ENCODE measurements around the gene ZBTB21. TPM values are rescaled to one million over a fixed set of nuclear protein-coding genes. Genes with fewer than 3 reads are reported as not detected.

ZBTB21 gene
- total RNA-seq, 2 experiments from 2014 or later, result 23.6 to 24.1 TPM

DNA sequence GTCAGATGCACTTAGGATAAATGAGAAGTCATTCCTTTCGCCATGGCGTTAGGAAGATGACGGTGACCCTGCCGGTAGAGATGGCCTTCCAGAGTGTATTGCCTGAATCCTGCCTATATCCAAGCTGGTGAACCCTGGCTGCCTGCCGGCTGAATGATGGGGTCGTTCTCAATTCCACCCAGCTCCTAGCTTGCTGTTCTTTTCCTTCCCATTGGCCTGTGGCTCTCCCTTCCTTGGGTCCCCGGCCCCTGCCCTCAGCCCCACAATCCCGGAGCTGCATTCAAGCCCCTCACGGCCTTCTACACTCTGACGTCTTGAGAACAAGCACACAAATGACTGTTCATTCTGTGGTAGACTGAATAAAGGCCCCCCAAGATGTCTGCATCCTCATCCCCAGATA is 28.2 kb upstream of the ZBTB21 start:
- DNase-seq, result no peak
- H3K9me3 Mint-ChIP-seq, result no peaks in the 10 kb centered on the region
- intact Hi-C loops (cut with micrococcal nuclease), result no loop called here
- H3K4me1 Mint-ChIP-seq (ENCODE audit: low read depth), result no peaks in the 10 kb centered on the region
- no peaks in the 10 kb centered on the region for H3K27me3 Mint-ChIP-seq
- ChIA-PET POLR2A (no interaction called here), CTCF (no interaction called here)
- no peak overlapping the region for H3K4me3 Mint-ChIP-seq
- H3K36me3 Mint-ChIP-seq, result no peaks in the 10 kb centered on the region
- H3K27ac Mint-ChIP-seq, result no peak overlapping the region

DNA sequence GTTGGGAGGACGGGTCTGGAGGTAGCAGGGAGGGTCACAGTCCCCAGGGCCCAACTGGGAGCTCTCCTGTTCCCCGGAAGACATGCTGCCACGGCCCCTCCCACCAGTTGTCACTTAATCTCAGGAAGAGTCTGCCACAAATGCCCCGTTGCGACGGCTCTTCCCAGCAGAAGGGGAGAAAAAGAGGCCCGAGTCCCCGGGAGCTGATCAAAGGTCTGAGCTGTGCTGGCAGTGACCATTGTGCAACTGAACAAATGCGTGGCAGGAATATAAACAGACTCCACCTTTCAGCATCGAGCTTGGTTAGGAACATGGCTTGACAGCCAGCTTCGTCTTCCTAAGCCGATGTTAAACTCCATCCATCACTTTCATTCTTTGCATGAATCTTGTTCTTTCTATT is 27.8 kb upstream of the ZBTB21 start:
- intact Hi-C loops (cut with micrococcal nuclease), result no loop called here
- ChIA-PET POLR2A (no interaction called here), CTCF (no interaction called here)
- Mint-ChIP-seq H3K9me3 (no peaks in the 10 kb centered on the region), H3K27ac (no peak overlapping the region), H3K36me3 (no peaks in the 10 kb centered on the region), H3K4me3 (no peak overlapping the region), H3K4me1 (ENCODE audit: low read depth) (no peaks in the 10 kb centered on the region), H3K27me3 (no peaks in the 10 kb centered on the region)
- DNase-seq, result no peak

DNA sequence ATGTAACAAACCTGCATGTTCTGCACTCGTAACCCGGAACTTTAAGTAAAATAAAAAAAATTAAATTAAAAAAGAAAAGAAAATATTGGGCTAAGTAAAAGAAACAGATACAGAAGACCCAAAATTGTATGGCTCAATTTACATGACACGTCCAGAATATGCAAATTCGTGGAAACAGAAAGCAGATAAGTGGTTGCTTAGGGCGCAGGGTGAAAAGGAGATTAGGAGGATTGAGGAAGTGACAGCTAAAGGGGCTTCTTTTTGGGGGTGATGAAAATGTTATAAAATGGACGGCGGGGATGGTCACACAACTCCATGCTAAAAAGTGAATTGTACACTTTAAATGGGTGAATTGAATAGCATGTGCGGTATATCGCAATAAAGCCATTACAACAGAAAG is 27.4 kb upstream of the ZBTB21 start:
- no peak for DNase-seq
- no peaks in the 10 kb centered on the region for H3K4me1 Mint-ChIP-seq (ENCODE audit: low read depth)
- no peak overlapping the region for H3K4me3 Mint-ChIP-seq
- H3K27me3 Mint-ChIP-seq, result no peaks in the 10 kb centered on the region
- no peaks in the 10 kb centered on the region for H3K36me3 Mint-ChIP-seq
- ChIA-PET POLR2A (no interaction called here), CTCF (no interaction called here)
- H3K27ac Mint-ChIP-seq, result no peak overlapping the region
- intact Hi-C loops (cut with micrococcal nuclease), result no loop called here
- H3K9me3 Mint-ChIP-seq, result no peaks in the 10 kb centered on the region

DNA sequence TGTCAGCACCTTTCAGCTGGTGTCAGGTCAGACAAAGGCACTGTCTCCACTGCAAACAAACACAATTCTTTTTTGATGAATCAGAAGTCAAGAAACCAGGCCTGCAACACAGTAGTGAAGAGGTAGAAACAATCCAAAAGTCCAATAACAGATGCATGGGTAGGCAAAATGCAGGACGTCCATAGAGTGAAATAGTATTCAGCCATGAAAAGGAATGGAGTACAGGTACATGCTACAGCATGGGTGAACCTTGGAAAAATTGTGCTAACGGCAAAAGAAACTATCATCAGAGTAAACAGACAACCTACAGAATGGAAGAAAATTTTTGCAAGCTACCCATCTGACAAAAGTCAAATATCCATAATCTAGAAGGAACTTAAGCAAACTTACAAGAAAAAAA is 26.2 kb upstream of the ZBTB21 start:
- no peak overlapping the region for H3K27ac Mint-ChIP-seq
- H3K9me3 Mint-ChIP-seq, result no peaks in the 10 kb centered on the region
- ChIA-PET POLR2A (no interaction called here), CTCF (no interaction called here)
- no peaks in the 10 kb centered on the region for H3K4me1 Mint-ChIP-seq (ENCODE audit: low read depth)
- H3K27me3 Mint-ChIP-seq, result no peaks in the 10 kb centered on the region
- no peaks in the 10 kb centered on the region for H3K36me3 Mint-ChIP-seq
- intact Hi-C loops (cut with micrococcal nuclease), result no loop called here
- H3K4me3 Mint-ChIP-seq, result no peak overlapping the region
- DNase-seq, result no peak

DNA sequence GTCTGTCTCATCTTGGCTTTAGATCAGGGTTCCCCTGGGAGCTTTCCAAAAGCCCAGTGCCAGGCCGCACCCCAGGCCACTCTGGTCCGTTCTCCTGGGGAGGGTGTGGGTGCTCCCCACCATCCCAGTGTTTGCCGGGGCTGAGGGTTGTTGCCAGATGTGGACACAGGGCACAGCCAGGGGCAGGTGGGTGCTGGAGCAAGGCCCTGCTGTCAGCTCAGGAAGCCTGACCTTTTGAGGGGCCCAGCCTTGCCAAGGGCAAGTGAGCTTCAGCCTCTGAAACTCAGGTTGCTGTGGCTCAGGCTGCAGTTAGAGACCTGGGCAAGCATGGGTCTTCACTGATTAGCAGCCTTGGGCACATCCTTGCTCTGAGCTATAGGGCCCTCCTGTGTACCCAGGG is 22.8 kb upstream of the ZBTB21 start:
- no peak for DNase-seq
- H3K36me3 Mint-ChIP-seq, result no peaks in the 10 kb centered on the region

DNA sequence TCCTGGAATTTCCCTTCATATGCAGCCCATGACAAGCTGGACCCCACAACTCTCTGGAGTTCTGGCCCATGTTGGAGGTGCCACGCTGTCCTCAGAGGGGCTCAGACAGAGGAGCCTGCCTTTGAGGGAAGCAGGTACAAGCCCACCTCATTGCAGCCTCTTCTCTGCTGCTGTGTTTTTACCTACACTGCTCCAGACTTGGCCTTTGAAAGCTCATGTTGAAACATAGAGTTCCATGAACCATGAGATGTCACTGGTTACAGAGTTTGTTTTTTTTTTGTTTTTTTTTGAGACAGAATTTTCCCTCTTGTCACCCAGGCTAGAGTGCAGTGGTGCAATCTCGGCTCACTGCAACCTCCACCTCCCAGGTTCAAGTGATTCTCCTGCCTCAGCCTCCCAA is 22.1 kb upstream of the ZBTB21 start:
- intact Hi-C loops (cut with micrococcal nuclease), result no loop called here
- Mint-ChIP-seq H3K4me3 (no peak overlapping the region), H3K36me3 (no peaks in the 10 kb centered on the region), H3K4me1 (ENCODE audit: low read depth) (no peaks in the 10 kb centered on the region), H3K9me3 (no peaks in the 10 kb centered on the region), H3K27me3 (no peaks in the 10 kb centered on the region), H3K27ac (no peak overlapping the region)
- ChIA-PET POLR2A (no interaction called here), CTCF (no interaction called here)
- DNase-seq, result no peak

More for the DNA sequence above, 22.8 kb upstream of the ZBTB21 start:
- H3K4me3 Mint-ChIP-seq, result no peak overlapping the region
- no peaks in the 10 kb centered on the region for H3K27me3 Mint-ChIP-seq
- H3K4me1 Mint-ChIP-seq (ENCODE audit: low read depth), result no peaks in the 10 kb centered on the region
- POLR2A ChIA-PET, result interaction anchor here (0.5 kb wide), 1 partner anchor 8 kb away, joined by 3 read pairs; no protein-coding TSS in a partner anchor
- intact Hi-C loops (cut with micrococcal nuclease), result no loop called here
- H3K9me3 Mint-ChIP-seq, result no peaks in the 10 kb centered on the region
- CTCF ChIA-PET, result no interaction called here
- no peak overlapping the region for H3K27ac Mint-ChIP-seq

DNA sequence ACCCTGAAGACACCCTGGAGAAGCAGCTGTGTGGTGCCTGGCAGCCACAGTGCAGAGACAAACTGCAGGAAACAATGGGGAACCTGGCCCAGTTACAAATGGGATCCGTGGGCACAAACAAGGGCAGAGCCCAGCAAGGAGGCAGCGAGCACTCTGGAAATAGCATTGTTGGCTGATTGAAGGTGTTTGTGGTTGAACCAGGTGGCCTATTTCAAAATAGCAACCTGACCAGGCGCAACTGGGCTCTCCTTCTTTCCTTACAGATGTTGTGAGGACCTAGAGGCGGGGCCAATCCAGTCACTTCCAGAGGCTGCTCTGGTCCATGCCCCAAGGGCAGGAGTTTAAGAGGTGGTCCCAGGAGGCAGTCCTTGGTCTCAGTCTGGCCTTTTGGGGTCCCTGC is 21.7 kb upstream of the ZBTB21 start:
- intact Hi-C loops (cut with micrococcal nuclease), result no loop called here
- CTCF ChIA-PET, result no interaction called here
- Mint-ChIP-seq H3K36me3 (no peaks in the 10 kb centered on the region), H3K9me3 (no peaks in the 10 kb centered on the region), H3K4me1 (ENCODE audit: low read depth) (no peaks in the 10 kb centered on the region), H3K4me3 (no peak overlapping the region), H3K27me3 (no peaks in the 10 kb centered on the region), H3K27ac (no peak overlapping the region)
- POLR2A ChIA-PET, result interaction anchor here (0.6 kb wide), 1 partner anchor 45 kb away, joined by 3 read pairs; no protein-coding TSS in a partner anchor
- no peak for DNase-seq

DNA sequence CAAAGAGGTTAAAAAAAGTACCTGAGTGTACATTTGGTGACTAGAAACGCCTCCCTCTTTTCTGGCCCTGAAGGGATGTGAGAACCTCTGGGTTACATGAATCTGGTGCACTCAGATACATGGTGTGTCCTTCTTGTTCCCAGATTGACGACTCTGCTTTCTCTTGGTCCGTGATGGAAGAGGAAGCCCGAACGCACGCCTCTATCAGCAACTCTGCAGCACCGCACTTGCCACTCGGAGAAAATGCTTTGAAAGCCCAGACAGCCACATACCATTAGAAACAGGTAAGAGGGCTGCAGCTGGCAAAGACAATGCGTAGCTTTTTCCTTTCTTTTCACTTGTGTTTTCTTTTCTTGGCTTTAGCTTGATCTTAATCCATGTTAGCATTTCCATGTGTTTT is 21.1 kb upstream of the ZBTB21 start:
- DNase-seq, result no peak
- Mint-ChIP-seq H3K27me3 (no peaks in the 10 kb centered on the region), H3K4me1 (ENCODE audit: low read depth) (no peaks in the 10 kb centered on the region), H3K9me3 (no peaks in the 10 kb centered on the region), H3K4me3 (no peak overlapping the region), H3K27ac (no peak overlapping the region), H3K36me3 (no peaks in the 10 kb centered on the region)
- intact Hi-C loops (cut with micrococcal nuclease), result no loop called here
- ChIA-PET CTCF (no interaction called here), POLR2A (interaction anchor here (0.6 kb wide), 1 partner anchor 46 kb away, joined by 3 read pairs; no protein-coding TSS in a partner anchor)

DNA sequence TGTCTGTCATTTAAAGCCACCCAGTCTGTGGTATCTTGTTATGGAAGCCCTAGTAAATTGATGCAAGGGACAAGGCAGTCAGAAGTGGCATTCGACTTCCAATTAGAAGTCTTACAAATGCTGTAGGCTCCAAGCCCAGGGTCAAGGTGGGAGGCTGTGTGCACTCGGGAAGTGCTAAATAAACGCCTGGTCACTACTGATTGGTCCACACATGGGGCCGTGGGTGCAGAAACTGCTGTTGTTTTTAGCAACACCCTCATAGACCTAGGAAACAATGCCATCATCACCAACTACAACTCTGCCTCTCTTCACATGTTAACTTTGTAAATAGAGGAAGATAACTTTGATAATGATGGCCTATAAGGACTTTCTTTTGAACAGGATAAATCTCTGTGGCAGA is 20.2 kb upstream of the ZBTB21 start:
- Mint-ChIP-seq H3K27me3 (no peaks in the 10 kb centered on the region), H3K9me3 (no peaks in the 10 kb centered on the region), H3K27ac (no peak overlapping the region), H3K4me1 (ENCODE audit: low read depth) (no peaks in the 10 kb centered on the region), H3K4me3 (no peak overlapping the region), H3K36me3 (no peaks in the 10 kb centered on the region)
- DNase-seq, result no peak
- ChIA-PET POLR2A (no interaction called here), CTCF (no interaction called here)
- intact Hi-C loops (cut with micrococcal nuclease), result no loop called here

DNA sequence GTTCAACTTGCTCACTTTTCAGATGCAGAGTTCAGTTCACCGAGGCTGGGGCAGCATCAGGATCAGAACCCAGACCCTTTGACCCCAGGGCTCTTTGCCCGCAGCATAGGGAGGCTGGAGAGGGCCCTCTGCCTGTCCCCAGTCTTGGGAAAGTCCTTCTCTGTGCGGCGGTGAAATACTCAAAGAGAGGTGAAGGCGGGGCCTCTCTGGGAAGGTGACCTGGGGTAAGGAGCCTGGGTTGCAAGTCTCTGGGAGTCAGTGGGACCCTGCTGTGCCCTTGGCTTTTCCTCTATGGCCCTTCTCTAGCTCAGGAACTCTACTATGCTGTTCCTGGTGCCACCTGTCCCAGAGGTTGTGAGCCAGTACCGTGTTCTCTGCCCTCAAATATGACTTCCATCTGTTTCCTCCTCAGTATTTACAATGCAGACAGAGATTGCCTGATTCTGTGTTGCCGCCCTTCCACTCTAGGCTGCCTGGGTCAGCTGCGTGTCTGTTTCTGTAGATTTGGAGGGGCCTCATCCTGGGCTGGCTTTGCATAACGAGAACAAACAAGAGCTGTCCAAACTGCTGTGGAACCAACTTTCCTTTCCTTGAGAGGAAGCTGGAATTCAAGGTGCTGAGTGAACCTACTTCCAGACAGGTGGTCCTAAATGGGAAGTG is 18.7 kb upstream of the ZBTB21 start:
- CTCF ChIA-PET, result interaction anchor here (1.0 kb wide), 1 partner anchor 89 kb away, joined by 3 read pairs; no protein-coding TSS in a partner anchor
- POLR2A ChIA-PET, result no interaction called here
- Mint-ChIP-seq H3K27ac (no peak overlapping the region), H3K36me3 (no peaks in the 10 kb centered on the region), H3K4me3 (no peak overlapping the region), H3K27me3 (no peaks in the 10 kb centered on the region), H3K9me3 (no peaks in the 10 kb centered on the region), H3K4me1 (ENCODE audit: low read depth) (no peaks in the 10 kb centered on the region)
- DNase-seq, result no peak
- intact Hi-C loops (cut with micrococcal nuclease), result no loop called here

DNA sequence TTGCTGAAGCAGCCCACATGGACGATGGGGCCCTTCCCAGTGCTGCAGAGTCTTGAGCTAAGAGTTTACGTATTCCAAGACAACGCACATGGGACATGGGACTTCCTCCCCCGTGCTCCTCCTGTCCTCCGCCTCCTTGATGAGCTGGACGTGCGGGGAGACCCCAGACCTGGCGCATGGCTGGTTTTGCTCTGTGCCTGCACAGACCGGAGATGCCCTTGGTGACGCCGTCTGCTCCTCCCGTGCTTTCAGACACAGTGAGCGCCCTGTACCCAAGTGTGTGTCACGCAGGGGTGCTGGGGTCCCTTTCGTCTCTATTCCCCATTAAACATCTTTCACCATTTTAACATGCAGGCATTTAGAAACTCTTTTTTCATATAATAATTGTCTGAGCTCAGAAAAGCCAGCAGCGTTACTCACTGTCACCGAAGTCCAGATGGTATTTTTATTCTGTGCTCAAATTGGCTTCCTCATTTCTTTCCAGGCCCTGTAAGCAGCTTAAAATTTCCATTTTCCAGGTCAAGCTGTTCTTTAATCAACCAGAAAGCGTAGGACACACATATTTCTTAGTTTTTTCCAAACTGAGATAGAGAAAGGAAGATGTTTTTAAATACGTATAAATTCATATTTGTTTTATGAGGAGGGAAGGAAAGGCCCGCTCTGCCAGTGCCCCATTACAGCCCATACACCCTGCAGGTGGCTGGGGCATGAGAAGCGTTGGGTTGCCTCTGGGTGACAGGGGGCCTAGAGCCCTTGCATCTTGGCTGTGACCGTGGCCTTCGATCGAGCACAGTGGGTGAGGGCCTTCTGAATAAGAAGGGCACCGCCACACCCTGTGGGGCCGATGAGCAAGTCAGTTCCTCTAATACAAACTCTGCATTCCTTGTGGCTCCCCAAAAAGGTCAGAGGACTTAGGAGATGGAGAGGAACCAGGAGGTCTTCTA is 17.9 kb upstream of the ZBTB21 start:
- POLR2A ChIA-PET, result no interaction called here
- intact Hi-C loops (cut with micrococcal nuclease), result no loop called here
- H3K4me3 Mint-ChIP-seq, result no peak overlapping the region
- DNase-seq, result no peak
- H3K4me1 Mint-ChIP-seq (ENCODE audit: low read depth), result no peaks in the 10 kb centered on the region
- H3K27ac Mint-ChIP-seq, result no peak overlapping the region
- H3K9me3 Mint-ChIP-seq, result no peaks in the 10 kb centered on the region
- no peaks in the 10 kb centered on the region for H3K27me3 Mint-ChIP-seq
- CTCF ChIA-PET, result interaction anchor here (1.0 kb wide), 1 partner anchor 89 kb away, joined by 3 read pairs; no protein-coding TSS in a partner anchor
- H3K36me3 Mint-ChIP-seq, result no peaks in the 10 kb centered on the region

DNA sequence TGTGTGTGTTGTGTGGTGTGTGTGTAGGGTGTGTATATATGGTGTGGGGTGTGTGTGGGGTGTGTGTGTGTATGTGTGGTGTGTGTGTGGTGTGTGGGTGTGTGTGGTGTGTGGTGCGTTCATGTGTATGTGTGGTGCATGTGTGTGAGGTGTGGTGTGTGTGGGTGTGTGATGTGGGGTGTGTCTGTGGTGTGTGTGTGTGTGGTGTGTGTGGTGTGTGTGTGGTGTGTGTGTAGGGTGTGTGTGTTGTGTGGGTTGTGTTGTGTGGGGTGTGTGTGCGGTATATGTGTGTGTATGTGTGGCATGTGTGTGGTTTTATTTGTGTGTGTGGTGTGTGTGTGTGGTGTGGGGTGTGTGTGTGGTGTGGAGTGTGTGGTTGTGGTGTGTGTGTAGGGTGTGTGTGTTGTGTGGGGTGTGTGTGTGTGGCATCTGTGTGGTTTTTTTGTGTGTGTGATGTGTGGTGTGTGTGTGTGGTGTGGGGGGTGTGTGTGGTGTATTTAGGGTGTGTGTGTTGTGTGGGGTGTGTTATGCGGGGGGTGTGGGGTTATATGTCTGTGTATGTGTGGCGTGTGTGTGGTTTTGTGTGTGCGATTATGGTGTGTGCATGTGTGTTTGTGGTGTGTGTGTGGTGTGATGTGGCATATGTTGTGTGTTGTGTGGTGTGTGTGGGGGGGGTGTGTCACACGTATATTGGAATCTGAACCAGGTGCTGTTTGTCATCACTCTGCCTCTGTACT is 17.1 kb upstream of the ZBTB21 start:
- no peaks in the 10 kb centered on the region for H3K27me3 Mint-ChIP-seq
- no peaks in the 10 kb centered on the region for H3K4me1 Mint-ChIP-seq (ENCODE audit: low read depth)
- no peaks in the 10 kb centered on the region for H3K36me3 Mint-ChIP-seq
- POLR2A ChIA-PET, result no interaction called here
- H3K4me3 Mint-ChIP-seq, result no peak overlapping the region
- intact Hi-C loops (cut with micrococcal nuclease), result no loop called here
- DNase-seq, result no peak
- H3K9me3 Mint-ChIP-seq, result no peaks in the 10 kb centered on the region
- no peak overlapping the region for H3K27ac Mint-ChIP-seq
- CTCF ChIA-PET, result no interaction called here

All from activated CD4-positive, alpha-beta memory T cell treated with anti-CD3 and anti-CD28 coated beads for 36 hours (primary cell).